Measurements from ENCODE around the gene ZNF407.

GRCh38 chr18:74990563-74991081, 393.0 kb downstream of the ZNF407 start:
- TF ChIP-seq POLR2A (IDR thresholded peaks at IDR 0.05) = no peak
- no peak for TF ChIP-seq CTCF (IDR thresholded peaks at IDR 0.05)
